Stomach (tissue), 4 donors: ENCODE results near the gene MUS81.

Experiments
- EP300 ChIP-seq: sonication (generic); formaldehyde crosslinking; IDR thresholded peaks from one replicate; pipeline ENCODE4 v1.6.1; 2017; ENCODE audit warnings: antibody characterized with exemption
- TF ChIP-seq, protein P1 (sequence below), 7 experiments: fragments of 450-650 bp in 4 of 7; fragments of 200-600 bp in 3 of 7; sonication (generic) in 3 of 7; IDR thresholded peaks; one replicate each; pipeline ENCODE4 v1.5.1; 2016 to 2019; ENCODE audit warnings: antibody characterized with exemption in 7 of 7, control low read depth in 2 of 7, mild to moderate bottlenecking in 1 of 7

DNA sequence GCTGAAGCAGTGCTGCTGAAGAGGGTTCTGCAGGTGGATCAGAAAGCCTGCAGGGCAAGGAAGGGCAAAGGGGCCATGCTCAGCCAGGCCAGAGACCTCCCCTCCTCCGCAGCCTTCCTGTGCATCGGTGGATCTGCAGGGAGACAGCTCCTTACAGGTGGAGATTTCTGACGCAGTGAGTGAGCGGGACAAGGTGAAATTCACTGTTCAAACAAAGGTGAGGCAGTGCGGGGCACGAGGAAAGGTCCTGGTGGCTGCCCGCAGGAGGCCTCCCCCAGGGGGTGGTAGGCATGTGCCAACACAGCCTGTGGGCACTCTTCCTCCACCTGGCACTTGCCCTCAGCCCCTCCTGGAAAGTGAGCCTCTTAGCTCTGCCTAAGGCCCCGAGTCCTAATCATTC lies 10.9 kb upstream of the MUS81 start:
- TF ChIP-seq, protein P1, sequence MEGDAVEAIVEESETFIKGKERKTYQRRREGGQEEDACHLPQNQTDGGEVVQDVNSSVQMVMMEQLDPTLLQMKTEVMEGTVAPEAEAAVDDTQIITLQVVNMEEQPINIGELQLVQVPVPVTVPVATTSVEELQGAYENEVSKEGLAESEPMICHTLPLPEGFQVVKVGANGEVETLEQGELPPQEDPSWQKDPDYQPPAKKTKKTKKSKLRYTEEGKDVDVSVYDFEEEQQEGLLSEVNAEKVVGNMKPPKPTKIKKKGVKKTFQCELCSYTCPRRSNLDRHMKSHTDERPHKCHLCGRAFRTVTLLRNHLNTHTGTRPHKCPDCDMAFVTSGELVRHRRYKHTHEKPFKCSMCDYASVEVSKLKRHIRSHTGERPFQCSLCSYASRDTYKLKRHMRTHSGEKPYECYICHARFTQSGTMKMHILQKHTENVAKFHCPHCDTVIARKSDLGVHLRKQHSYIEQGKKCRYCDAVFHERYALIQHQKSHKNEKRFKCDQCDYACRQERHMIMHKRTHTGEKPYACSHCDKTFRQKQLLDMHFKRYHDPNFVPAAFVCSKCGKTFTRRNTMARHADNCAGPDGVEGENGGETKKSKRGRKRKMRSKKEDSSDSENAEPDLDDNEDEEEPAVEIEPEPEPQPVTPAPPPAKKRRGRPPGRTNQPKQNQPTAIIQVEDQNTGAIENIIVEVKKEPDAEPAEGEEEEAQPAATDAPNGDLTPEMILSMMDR (IDR thresholded peaks at IDR 0.05) = no peak
- TF ChIP-seq EP300 = no peak
